Muscle layer of duodenum (tissue), 2 donors: ENCODE results near the gene SLC46A2.

Source experiments
- H3K27ac ChIP-seq: one replicate; pipeline ENCODE4 v1.7.0; 2013; ENCODE audit warnings: mild to moderate bottlenecking, low read length
- H3K27me3 ChIP-seq: one replicate; pipeline ENCODE4 v1.7.0; 2013; ENCODE audit warnings: low read depth, mild to moderate bottlenecking, control low read depth, low read length
- H3K36me3 ChIP-seq, 2 donors: one replicate each; pipeline ENCODE4 v1.7.0; 2013; ENCODE audit warnings: low read length in 2 of 2, control low read depth in 1 of 2, mild to moderate bottlenecking in 1 of 2; ENCODE audit not compliant: insufficient read depth in 2 of 2, control insufficient read depth in 1 of 2
- H3K4me1 ChIP-seq, 2 donors: one replicate each; pipeline ENCODE4 v1.7.0; 2013; ENCODE audit warnings: low read length in 2 of 2, mild to moderate bottlenecking in 2 of 2, control low read depth in 1 of 2, moderate library complexity in 1 of 2; ENCODE audit not compliant: insufficient read depth in 2 of 2, control insufficient read depth in 1 of 2
- H3K4me3 ChIP-seq, 2 donors: one replicate each; pipeline ENCODE4 v1.7.0; 2013; ENCODE audit warnings: low read length in 2 of 2, low read depth in 1 of 2, mild to moderate bottlenecking in 1 of 2
- H3K9me3 ChIP-seq, 2 donors: one replicate each; pipeline ENCODE4 v1.7.0; 2013; ENCODE audit warnings: low read length in 2 of 2, control low read depth in 1 of 2, mild to moderate bottlenecking in 1 of 2; ENCODE audit not compliant: control insufficient read depth in 1 of 2
- donor health status: healthy.

The SLC46A2 gene

GRCh38 chr9:112856843-112857242, 33.8 kb downstream of the SLC46A2 start:
- Histone ChIP-seq H3K4me1 (no peaks in the 10 kb centered on the region), H3K4me3 (no peak overlapping the region), H3K9me3 (no peaks in the 10 kb centered on the region), H3K27me3 (no peaks in the 10 kb centered on the region), H3K27ac (no peak overlapping the region), H3K36me3 (no peaks in the 10 kb centered on the region)

GRCh38 chr9:112856200-112856599, 34.5 kb downstream of the SLC46A2 start:
- no peaks in the 10 kb centered on the region for H3K9me3 ChIP-seq
- H3K27ac ChIP-seq = no peak overlapping the region
- no peaks in the 10 kb centered on the region for H3K4me1 ChIP-seq

DNA sequence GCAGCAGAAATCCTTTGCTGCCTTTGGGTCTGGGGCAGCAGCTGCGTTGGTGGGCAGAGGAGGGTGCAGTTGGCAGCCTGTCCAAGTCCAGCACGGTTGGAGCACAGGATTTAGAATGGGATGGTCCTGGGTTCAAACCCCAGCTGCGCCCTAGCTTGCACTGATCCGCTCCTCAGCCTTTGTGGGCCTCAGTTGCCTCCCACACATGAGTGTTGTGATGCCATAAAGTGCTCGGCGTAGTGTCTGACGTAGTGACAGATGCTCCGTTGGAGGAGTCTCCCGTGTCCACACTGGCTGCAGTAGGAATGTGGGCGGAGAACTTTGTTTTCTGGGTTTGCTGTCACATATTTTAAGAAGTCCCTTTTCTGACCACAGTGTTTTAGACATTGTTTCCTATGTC, 36.0 kb downstream of the SLC46A2 start:
- H3K36me3 ChIP-seq = peaks cover 9 to 10% of the 10 kb centered on the region in 2 donors
- no peaks in the 10 kb centered on the region for H3K9me3 ChIP-seq
- H3K4me3 ChIP-seq = no peak overlapping the region
- H3K4me1 ChIP-seq = no peaks in the 10 kb centered on the region
- H3K27ac ChIP-seq = no peak overlapping the region
- no peaks in the 10 kb centered on the region for H3K27me3 ChIP-seq

More at GRCh38 chr9:112856200-112856599, 34.5 kb downstream of the SLC46A2 start:
- Histone ChIP-seq H3K4me3 (no peak overlapping the region), H3K36me3 (peaks cover 3% of the 10 kb centered on the region in 2 donors), H3K27me3 (no peaks in the 10 kb centered on the region)

GRCh38 chr9:112853882-112854585, 36.6 kb downstream of the SLC46A2 start:
- Histone ChIP-seq H3K4me1 (no peaks in the 10 kb centered on the region), H3K9me3 (no peaks in the 10 kb centered on the region), H3K27me3 (no peaks in the 10 kb centered on the region), H3K4me3 (no peak overlapping the region), H3K27ac (no peak overlapping the region), H3K36me3 (peaks cover 9 to 10% of the 10 kb centered on the region in 2 donors)

DNA sequence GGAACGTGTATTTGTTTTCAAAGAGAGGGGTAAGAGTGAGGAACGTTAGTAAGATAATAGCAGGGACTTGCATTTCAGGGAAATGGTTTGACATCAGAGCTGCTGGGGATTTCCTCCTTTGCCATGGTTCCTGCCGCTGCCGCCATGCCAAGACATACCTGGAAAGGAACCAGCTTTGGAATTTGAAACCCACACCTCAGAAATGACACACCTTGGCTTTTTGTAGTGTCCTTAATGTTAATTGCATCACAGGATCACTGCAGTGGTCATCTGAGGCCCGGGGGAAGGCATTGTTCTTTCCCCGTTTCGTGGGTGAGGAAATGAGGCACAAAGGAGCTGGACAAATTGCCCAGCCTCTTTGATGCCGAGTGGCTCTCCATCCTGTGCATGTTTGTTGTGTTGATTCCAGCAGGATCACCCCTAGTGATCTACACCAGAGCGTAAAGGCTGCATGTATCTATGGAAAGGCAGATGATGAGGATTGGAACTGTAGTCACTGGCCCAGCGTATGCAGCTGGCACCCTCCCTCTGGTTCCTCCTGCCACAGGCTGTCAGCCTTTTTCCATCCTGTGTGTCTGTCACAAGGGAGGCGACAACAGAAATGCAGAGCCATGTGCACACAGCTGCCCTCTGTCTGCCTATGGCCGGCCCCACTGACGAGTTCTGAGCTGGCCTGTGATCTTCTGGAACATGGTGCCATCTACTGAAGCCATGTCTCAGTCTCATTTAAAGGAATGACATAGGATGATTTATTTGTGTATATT, 37.8 kb downstream of the SLC46A2 start:
- peaks cover 9 to 10% of the 10 kb centered on the region in 2 donors for H3K36me3 ChIP-seq
- H3K27ac ChIP-seq = no peak overlapping the region
- H3K4me1 ChIP-seq = no peaks in the 10 kb centered on the region
- no peaks in the 10 kb centered on the region for H3K27me3 ChIP-seq
- H3K4me3 ChIP-seq = no peak overlapping the region
- H3K9me3 ChIP-seq = no peaks in the 10 kb centered on the region

DNA sequence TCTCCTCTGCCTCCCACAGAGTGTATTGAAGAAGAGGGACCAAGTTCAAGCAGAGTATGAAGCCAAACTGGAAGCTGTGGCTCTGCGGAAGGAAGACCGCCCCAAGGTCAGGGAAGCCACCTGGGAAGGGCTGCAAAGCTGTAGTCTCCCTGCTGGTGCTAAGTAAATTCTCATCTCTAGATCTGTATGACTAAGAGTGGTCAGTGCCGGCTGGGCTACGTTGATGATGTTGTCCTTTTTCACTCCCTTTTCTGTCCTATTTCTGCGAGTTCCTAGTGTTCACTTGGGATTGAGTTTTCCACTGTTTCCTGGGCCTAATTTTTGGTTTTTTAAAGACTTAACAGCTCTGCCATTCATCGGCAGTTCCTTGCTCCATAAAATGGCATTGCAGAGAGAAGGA, 39.8 kb downstream of the SLC46A2 start:
- Histone ChIP-seq H3K27me3 (no peaks in the 10 kb centered on the region), H3K4me3 (no peak overlapping the region), H3K36me3 (peaks cover 9 to 10% of the 10 kb centered on the region in 2 donors), H3K4me1 (no peaks in the 10 kb centered on the region), H3K27ac (no peak overlapping the region), H3K9me3 (no peaks in the 10 kb centered on the region)

- Histone ChIP-seq H3K4me1 (no peaks in the 10 kb centered on the region), H3K27me3 (no peaks in the 10 kb centered on the region), H3K27ac (no peak overlapping the region)
These were observed 41.2 kb downstream of the SLC46A2 start for GRCh38 chr9:112849363-112849922.

DNA sequence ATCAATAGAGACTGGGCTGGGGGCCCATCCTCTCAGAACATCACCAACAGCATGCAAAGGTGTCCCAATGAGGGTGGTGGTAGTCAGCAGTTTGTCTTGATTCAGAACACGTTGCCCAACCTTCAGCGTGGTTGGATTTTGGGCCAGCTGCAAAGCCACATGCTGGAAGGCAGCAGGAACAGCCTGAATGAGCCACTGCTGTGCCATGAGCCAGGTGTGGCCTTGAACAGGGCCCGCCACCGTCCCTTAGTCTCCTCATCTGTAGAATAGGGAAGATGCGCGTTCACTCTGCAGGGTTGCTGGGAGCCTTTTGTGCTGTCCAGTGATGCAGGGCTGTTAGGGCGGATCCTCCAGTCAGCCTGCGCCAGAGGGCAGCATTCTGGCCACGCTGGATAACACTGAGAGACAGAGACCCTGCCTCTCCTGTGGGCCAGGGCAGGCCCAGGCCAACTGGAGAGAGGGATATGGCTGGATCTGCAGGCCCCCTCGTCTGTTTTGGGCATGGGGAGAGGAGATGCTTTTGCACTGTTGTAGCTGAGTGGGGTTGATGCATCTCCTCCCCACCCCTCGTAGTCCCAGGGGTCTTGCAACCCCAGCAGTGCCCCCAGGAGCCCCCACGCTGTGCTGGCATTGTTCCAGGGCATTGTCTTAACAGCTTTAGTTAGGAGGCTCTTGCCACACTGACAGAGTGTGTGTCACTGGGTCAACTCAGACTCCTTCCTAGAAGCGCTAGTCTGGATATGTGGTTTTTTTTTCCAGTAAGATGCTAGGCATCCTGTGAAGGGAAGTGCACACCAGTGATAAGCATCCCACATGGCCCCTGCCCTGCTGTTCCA, 42.1 kb downstream of the SLC46A2 start:
- no peak overlapping the region for H3K27ac ChIP-seq
- H3K9me3 ChIP-seq = no peaks in the 10 kb centered on the region
- no peak overlapping the region for H3K4me3 ChIP-seq
- H3K36me3 ChIP-seq = peaks cover 9 to 10% of the 10 kb centered on the region in 2 donors
- no peaks in the 10 kb centered on the region for H3K4me1 ChIP-seq
- H3K27me3 ChIP-seq = no peaks in the 10 kb centered on the region

More at GRCh38 chr9:112849363-112849922, 41.2 kb downstream of the SLC46A2 start:
- Histone ChIP-seq H3K36me3 (peaks cover 9 to 10% of the 10 kb centered on the region in 2 donors), H3K9me3 (no peaks in the 10 kb centered on the region), H3K4me3 (no peak overlapping the region)

- H3K36me3 ChIP-seq = peaks cover 9 to 10% of the 10 kb centered on the region in 2 donors
- H3K4me3 ChIP-seq = no peak overlapping the region
- no peaks in the 10 kb centered on the region for H3K9me3 ChIP-seq
- H3K27me3 ChIP-seq = no peaks in the 10 kb centered on the region
- H3K27ac ChIP-seq = no peak overlapping the region
- H3K4me1 ChIP-seq = no peaks in the 10 kb centered on the region
These were observed 43.9 kb downstream of the SLC46A2 start for GRCh38 chr9:112846528-112847488.

DNA sequence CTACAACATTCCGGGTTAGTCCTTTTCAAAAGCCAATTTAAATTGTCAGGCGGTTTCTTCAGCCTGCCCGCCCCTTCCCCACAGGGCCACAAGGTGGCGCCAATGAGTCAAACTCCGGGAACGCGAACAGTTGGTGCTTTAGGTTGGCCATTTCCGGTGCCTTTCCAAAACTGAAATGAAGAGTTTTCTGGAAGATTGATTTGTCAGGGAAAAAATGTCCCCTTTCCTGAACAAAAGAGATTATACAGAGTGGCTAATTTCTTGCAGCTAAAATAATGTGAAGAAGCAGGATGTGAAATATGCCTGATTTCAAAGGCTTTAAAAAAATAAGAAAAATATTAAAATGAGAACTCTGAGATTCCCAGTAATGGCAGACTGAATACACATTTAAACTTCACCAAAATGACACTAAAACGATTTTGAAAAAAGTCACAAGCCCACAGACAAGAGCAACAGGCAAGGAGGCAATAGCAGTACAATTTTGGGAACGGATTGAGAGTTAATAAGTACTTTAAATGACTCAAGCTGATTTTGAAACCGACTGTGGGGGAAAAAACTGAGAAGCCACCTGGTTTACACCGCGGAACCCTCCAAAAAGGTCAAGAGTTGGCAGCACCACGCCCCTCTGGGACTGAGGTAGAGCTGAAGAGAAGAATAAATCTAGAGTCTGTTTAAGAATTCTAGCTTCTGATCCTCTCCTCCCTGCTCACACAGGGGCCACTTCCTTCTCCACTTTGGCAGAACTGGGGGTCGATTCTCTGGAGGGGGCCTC, 45.7 kb downstream of the SLC46A2 start:
- H3K4me1 ChIP-seq = no peaks in the 10 kb centered on the region
- peaks cover 0 to under 1% of the 10 kb centered on the region in 2 donors for H3K36me3 ChIP-seq
- H3K27ac ChIP-seq = no peak overlapping the region
- no peaks in the 10 kb centered on the region for H3K9me3 ChIP-seq
- no peak overlapping the region for H3K4me3 ChIP-seq
- H3K27me3 ChIP-seq = no peaks in the 10 kb centered on the region
